CD4-positive, alpha-beta T cell treated with Interleukin-2 at 100 ng/mL for 4 hours (primary cell): ENCODE data around the gene SP8.
"Not testable (repeated sequence)": the region's sequence is repeated elsewhere in the genome, so short reads cannot be mapped to it uniquely, and the experiment has no call there.

Experiments used
- DNase-seq: peaks from one replicate; pipeline ENCODE4 v3.0.0-alpha.2; 2020; ENCODE audit warnings: low spot score

The SP8 gene

DNA sequence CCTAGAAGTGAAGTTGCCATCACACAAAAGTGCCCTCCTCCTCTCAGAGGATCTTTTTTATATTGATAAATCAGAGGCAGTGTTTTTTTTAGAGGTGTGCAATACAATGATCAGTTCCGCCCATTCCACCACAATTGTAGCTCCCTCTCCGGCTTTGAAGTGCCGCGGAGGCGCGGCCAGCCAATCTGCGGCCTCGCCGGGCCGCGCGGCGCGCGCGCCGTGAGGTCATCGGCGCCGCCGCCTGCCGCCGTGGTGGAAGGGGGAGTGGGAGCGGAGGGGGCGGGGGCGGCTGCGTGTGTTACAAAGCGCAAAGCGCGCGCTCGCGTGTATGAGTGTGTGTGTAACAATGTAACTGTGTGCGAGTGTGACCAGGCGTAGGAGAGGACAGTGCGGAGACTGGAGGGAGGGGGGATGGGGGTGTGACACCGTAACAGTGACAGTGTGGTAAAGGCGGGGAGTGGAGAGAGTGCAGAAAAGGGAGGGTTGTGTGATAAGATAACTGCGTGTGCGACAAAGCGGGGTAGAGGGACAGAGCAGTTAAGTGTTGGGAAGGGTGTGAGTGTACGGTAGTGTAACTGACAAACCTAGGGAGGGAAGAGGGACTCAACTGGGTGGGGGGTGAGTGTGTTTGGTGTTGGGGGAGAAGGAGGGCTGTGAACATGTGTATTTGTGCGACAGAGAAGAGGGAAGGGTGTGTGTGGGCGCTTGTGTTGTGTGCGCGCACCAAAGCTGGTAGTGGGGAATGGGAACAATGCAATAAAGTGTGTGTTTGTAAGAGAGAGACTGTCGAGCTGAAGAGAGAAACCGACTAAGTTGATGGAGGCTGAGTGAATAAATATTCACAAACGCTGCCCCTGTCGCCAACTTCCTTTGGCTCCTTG is at the start of gene SP8:
Gene SP8 (minus strand): TSS at position 108 of the 881 bp plus-strand sequence. CDS start 88 bp downstream, at position 20.
- no peak for DNase-seq

- DNase-seq: not testable (repeated sequence)
Measured at GRCh38 chr7:20836424-20836823, 49.7 kb upstream of the SP8 start.

- DNase-seq: no peak
Measured at GRCh38 chr7:20835111-20835750, 48.5 kb upstream of the SP8 start.

GRCh38 chr7:20834656-20835055 is 48.0 kb upstream of the SP8 start:
- DNase-seq: no peak

- DNase-seq: no peak
Measured at GRCh38 chr7:20831956-20832355, 45.3 kb upstream of the SP8 start.

GRCh38 chr7:20831451-20831850 is 44.8 kb upstream of the SP8 start:
- DNase-seq: no peak

DNA sequence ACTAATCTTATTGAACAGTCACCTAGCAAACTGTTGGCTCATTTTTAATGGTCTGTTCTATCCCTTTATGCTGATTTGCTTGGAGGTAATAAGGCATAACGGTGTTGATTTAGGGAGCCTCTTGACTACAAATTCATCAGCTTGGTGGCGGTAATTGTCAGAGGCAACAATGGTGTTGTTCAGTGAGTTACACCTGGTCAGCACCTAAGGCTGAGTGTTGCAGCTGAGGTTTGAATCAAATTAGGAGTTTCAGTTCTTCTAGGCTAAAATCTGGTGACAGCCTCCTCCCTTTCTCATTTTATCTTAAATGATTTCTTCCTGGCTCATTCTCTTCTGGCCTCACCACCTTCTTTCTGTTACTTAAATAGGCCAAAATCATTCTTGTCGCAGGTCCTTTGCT is 42.3 kb upstream of the SP8 start:
- DNase-seq: no peak

DNA sequence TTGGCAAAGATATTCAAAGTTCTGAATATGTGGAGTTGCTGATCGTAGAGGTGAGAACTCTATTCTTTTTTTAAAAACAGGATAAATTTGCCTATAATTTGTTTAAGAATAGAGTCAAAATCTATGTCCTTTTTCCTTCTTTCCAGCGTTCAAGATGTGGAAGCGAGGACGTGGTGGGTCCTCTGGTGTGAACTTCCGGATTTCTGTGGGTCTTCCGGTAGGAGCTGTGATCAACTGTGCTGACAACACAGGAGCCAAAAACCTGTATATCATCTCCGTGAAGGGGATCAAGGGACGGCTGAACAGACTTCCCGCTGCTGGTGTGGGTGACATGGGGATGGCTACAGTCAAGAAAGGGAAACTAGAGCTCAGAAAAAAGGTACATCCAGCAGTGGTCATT is 40.5 kb upstream of the SP8 start:
- no peak for DNase-seq

DNA sequence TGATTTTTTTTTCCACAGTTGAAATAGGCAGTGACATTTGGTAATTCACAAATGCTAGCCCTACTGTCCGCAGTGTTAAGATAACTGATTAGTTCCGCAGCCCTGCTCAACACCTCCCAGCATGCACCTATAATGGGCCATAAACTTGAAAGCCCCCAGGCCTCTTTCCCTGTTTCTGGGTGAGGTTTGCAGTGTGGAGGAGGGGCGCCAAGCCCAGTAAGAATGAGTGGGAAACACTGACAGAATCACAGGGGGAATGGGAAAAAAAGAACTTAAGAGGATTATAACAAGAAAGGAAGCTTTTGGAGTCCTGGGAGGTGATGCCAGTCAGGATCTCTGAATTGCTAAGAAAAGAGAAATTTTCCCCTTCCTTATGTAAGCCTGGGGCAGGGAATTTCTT is 39.6 kb upstream of the SP8 start:
- DNase-seq: no peak

- DNase-seq: no peak
Measured at GRCh38 chr7:20825555-20825954, 38.9 kb upstream of the SP8 start.

- DNase-seq: not testable (repeated sequence)
Measured at GRCh38 chr7:20821390-20821789, 34.7 kb upstream of the SP8 start.

DNA sequence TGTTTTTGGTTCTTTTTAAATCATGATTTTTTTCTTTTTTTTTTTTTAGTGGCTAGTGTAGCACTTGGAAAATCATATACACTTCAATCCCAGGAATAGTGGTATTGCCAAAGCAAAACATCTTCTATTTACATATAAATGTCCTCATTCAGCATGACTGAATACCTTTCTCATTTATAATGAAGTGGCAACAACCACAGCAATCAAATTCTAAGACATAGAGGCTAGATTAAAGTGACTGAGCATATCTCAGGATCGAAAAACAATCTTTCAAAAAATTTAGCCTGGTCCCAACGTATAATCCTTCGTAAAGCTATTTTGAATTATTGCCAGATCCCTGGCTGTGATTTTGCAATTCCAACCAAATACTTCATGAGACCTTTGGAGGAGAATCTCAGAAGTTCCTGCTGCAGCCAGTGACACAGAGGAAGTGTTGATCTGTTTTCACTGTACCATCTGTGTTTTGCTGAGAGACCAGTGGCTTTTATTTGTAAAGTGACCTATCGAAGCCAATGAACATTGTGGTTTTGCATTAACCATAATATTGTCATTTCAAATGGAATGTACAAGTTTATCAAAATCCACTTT is 29.8 kb upstream of the SP8 start:
- no peak for DNase-seq

GRCh38 chr7:20804345-20804744 is 17.7 kb upstream of the SP8 start:
- no peak for DNase-seq

DNA sequence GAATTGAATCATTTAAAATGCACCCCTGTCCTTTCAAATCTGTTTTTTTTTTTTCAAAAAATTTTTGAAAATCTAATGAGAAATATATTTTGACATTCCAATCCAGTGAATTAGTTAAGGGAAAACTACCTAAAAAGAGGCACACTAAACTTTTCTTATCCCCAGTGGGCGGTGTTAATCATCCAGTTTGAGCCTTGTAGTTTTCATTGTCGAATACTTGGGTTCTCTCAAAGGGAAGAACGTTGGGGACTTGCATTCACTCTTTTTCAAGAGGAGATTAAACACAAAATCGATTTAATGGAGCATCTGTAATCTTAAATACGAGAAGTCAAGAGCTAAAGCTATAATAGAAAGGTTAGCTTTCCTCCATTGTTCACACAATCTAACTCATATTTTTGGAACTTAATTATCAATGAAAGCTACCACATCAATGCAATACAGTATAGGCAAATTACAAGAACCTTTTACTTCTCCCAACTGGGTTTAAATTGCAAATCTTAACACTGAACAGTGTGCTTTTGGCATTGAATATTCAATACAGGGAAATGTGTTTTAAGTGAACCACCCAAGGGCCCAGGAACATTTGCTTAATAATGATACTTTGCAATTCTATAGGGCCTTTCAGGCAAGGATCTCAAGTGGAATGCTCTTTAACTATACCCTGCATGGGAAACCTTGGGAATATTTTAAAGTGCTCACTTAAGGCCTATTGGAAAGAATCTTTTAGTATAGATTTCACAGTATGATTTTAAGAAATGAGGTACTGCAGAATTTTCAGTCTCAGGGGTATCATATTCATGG is 13.1 kb upstream of the SP8 start:
- DNase-seq: no peak

- no peak for DNase-seq
Measured at GRCh38 chr7:20798694-20799121, 12.0 kb upstream of the SP8 start.

GRCh38 chr7:20798081-20798693 is 11.5 kb upstream of the SP8 start:
- DNase-seq: no peak

- no peak for DNase-seq
Measured at GRCh38 chr7:20797462-20798080, 10.9 kb upstream of the SP8 start.

- no peak for DNase-seq
Measured at GRCh38 chr7:20797042-20797461, 10.4 kb upstream of the SP8 start.

DNA sequence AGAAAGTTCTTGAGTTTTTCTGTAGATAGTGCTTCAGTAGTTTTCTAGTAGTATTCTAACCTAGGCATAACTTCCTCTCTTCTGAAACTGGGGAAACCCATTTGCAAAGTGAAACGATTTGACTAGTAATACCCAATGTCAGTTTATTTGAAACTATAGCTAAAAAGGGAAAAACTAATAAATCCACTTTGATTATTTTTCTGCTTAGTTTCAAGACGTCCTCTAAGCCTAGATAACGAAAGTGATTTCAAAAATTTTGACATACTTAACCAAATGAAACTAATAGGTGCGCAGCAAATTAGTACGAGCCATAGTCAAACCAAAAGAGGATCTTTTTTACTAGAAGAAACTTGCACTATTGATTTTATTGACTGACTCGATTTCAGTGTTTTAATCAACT is 9.8 kb upstream of the SP8 start:
- DNase-seq: no peak

- DNase-seq: no peak
Measured at GRCh38 chr7:20795881-20796280, 9.2 kb upstream of the SP8 start.

- no peak for DNase-seq
Measured at GRCh38 chr7:20795361-20795760, 8.7 kb upstream of the SP8 start.
